Esophagus muscularis mucosa (tissue), 4 donors: ENCODE data around the gene ST6GAL1.

Source experiments
- EP300 ChIP-seq: sonication (generic); formaldehyde crosslinking; IDR thresholded peaks from one replicate; pipeline ENCODE4 v1.6.1; 2017; ENCODE audit warnings: antibody characterized with exemption
- POLR2A ChIP-seq: fragments of 450-650 bp; IDR thresholded peaks from one replicate; pipeline ENCODE4 v1.6.1; 2017; ENCODE audit warnings: antibody characterized with exemption, moderate library complexity, mild to moderate bottlenecking, low read depth
- POLR2AphosphoS5 ChIP-seq, 2 donors: sonication (generic); formaldehyde crosslinking; IDR thresholded peaks; one replicate each; pipeline ENCODE4 v1.6.1; 2017; ENCODE audit warnings: antibody characterized with exemption in 2 of 2
- TF ChIP-seq, protein P1 (sequence below), 3 experiments: fragments of 200-600 bp in 2 of 3; fragments of 450-650 bp in 1 of 3; sonication (generic) in 2 of 3; IDR thresholded peaks; one replicate each; pipeline ENCODE4 v1.5.1; 2017 to 2019; ENCODE audit warnings: antibody characterized with exemption in 3 of 3, mild to moderate bottlenecking in 2 of 3, moderate library complexity in 1 of 3

DNA sequence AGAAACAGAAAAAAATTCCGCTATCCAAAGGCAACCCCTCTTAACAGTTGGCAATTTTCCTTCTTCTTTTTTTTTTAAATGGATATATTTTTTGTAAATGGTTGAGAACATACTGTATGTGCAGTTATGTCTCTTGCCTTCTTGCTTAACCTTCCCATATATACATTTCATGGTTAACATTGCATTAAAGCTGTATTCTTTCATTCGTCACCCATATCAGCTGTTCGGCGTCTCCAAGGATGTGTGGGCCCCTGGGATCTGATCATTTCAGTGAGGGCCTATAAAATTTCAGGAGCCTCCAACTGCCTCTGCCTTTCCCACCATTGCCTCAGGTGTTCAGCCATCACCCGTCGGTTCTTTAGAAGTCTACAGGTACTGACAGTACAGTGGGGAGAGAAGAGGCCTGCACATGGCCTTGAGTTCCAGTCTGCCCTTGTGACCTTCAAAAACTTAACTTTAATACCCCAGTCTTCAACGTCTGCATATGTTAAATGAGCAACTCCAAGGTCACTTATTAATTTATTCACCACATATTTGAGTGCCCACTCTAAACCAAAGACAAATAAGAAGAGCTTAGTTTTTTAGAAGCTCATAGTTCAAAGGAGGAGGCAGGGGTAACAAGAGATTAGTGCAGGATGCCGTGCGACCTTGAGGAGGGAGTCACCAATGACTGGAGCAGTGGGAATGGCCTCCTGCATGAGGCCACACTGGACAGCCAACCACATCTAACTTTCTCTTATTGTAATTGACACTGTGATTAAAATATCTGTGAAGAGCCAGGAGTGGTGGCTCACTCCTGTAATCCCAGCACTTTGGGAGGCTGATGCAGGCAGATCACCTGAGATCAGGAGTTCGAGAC, 6.9 kb downstream of the ST6GAL1 start:
- TF ChIP-seq, protein P1, sequence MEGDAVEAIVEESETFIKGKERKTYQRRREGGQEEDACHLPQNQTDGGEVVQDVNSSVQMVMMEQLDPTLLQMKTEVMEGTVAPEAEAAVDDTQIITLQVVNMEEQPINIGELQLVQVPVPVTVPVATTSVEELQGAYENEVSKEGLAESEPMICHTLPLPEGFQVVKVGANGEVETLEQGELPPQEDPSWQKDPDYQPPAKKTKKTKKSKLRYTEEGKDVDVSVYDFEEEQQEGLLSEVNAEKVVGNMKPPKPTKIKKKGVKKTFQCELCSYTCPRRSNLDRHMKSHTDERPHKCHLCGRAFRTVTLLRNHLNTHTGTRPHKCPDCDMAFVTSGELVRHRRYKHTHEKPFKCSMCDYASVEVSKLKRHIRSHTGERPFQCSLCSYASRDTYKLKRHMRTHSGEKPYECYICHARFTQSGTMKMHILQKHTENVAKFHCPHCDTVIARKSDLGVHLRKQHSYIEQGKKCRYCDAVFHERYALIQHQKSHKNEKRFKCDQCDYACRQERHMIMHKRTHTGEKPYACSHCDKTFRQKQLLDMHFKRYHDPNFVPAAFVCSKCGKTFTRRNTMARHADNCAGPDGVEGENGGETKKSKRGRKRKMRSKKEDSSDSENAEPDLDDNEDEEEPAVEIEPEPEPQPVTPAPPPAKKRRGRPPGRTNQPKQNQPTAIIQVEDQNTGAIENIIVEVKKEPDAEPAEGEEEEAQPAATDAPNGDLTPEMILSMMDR (IDR thresholded peaks at IDR 0.05): no peak
- TF ChIP-seq POLR2AphosphoS5 (IDR thresholded peaks at IDR 0.05) (no peak), EP300 (no peak), POLR2A (no peak)
